NCI-H2171 (cell line): Measurements from ENCODE around the gene FDPS.
"Not testable (repeated sequence)": the region's sequence is repeated elsewhere in the genome, so short reads cannot be mapped to it uniquely, and the experiment has no call there.

Experiments
- DNase-seq: peaks from one replicate; lab custom pipeline; 2025; lab: John Stamatoyannopoulos, UW

FDPS gene

DNA sequence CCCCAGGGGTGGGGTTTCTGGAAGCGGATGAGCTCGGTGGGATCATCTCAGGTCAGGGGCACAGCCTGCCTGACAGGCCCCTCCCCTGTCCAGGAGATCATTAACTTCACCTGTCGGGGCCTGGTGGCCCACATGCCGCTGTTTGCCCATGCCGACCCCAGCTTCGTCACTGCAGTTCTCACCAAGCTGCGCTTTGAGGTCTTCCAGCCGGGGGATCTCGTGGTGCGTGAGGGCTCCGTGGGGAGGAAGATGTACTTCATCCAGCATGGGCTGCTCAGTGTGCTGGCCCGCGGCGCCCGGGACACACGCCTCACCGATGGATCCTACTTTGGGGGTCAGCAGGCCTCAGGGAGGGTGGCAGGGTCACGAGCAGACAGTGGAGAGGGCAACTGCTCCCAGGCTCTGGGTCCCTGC lies 23.0 kb upstream of the FDPS start:
- no peak for DNase-seq

- no peak for DNase-seq
Measured at GRCh38 chr1:155286544-155286943, 22.1 kb upstream of the FDPS start.

DNA sequence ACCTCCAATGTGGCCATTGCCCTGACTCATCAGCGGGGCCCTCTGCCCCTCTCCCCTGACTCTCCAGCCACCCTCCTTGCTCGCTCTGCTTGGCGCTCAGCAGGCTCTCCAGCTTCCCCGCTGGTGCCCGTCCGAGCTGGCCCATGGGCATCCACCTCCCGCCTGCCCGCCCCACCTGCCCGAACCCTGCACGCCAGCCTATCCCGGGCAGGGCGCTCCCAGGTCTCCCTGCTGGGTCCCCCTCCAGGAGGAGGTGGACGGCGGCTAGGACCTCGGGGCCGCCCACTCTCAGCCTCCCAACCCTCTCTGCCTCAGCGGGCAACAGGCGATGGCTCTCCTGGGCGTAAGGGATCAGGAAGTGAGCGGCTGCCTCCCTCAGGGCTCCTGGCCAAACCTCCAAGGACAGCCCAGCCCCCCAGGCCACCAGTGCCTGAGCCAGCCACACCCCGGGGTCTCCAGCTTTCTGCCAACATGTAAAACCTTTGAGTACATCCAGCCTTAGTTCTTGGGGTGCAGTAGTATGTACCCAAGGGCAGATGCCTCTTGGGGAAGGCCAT lies 20.6 kb upstream of the FDPS start:
- DNase-seq: no peak

GRCh38 chr1:155291006-155291405 lies 17.7 kb upstream of the FDPS start:
- DNase-seq: not testable (repeated sequence)

DNA sequence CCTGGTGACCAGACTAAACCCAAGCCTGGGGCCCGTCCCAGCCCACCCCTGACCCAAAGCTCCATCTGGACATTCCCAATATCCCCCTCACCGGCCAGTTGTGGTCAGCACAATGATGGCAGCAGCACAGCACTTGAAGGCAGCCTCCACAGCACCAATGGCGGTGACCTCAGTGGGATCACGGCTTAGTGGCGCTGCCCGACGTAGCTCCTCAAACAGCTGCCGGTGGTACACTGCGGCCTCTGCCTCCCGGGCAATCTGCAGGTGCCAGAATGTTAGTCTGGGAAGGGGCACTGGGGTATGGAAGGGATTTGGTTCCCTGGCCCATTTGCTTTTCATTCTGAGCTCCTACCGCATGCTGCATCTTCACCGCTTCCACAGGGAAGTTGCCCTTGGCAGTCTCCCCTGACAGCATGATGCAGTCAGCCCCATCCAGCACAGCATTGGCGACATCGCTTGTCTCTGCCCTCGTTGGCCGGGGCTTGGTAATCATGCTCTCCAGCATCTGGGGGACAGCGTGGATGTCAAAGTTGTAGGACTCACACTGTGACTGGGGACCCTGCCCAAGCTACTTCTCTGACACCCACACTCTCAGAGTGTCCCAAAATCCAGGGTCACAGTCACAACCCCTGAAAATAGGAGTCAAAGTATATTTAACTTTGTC lies 15.4 kb upstream of the FDPS start:
- no peak for DNase-seq

DNA sequence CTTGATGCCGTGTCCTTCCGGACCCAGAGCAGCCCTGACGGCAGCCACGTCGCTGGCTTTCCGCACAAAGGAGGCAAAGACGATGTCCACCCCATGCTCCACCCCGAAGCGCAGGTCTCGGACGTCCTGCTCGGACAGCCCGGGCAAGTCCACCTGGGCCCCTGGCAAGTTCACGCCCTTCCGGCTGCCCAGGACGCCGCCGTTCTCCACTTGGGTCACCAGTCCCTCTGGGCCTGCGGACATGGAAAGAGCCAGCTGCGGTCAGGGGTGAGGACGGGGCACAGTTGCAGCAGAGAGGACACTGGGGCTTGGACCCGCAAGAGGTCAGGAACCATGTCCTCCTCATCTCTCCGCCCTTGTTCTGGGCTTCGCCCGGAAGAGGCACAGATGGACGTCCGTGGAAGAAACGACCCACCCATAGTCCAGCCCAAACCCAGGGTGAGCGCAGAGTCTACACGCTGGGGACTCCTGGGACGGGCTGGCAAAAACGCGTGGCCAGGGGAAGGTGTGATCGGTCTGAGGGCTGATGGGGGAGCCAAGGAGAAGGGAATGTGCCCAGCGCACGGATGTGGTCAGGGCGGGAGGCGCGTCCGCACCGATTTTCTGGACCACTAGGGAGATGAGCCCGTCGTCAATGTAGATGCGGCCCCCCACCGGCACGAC lies 14.0 kb upstream of the FDPS start:
- DNase-seq: no peak

DNA sequence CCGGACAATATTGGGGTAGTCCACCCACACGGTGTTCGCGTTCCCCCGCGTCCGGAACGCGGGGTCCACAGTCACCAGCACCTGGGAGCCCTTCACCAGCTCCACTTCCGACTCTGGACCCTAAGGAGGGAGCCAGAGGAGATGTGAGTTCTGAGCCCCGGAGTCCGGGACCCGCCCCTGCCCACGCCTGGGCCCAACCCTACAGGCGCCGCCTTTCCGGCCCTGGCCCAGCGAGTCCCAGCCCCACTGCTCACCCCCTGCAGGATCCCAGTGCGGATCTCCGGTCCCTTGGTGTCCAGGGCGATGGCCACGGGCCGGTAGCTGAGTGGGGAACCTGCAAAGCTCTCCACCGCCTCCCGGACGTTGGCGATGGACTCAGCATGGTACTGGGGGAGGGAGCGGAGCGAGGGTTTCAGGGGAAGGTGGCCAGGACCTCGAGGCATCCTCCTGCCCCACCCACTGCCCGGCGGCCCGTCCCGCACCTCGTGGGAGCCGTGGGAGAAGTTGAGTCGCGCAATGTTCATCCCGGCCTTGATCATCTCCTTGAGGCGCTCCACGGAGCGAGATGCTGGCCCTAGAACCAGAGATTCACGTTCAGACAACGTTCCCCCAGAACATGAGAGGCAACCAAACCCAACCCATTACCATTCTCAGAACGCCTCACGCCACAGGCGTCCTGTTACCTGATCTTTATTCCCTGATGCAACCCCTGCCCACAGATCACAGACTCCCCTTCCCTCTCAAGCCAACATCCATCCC lies 13.3 kb upstream of the FDPS start:
- no peak for DNase-seq

DNA sequence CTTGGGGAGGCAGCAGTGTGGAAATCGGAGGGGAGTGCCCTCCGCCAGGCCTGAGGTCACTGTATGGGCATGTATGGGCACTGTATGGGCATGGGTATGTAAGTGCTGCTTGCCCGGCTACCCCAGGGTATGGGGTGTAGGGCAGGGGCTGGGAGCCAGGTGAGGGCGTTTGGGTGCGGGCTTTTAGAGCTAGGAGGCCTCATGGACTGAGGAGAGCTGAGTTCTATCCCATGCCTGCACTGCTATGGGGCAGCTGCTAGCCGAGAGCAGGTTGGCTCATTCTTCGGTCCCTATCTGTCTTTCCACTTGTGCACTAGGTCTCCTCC lies 12.8 kb upstream of the FDPS start:
- no peak for DNase-seq

- DNase-seq: no peak
Measured at GRCh38 chr1:155296661-155297060, 12.0 kb upstream of the FDPS start.

GRCh38 chr1:155297384-155297783 lies 11.3 kb upstream of the FDPS start:
- DNase-seq: no peak

- DNase-seq: no peak
Measured at GRCh38 chr1:155300024-155300423, 8.6 kb upstream of the FDPS start.

GRCh38 chr1:155300553-155301329 lies 7.9 kb upstream of the FDPS start:
- no peak for DNase-seq

DNA sequence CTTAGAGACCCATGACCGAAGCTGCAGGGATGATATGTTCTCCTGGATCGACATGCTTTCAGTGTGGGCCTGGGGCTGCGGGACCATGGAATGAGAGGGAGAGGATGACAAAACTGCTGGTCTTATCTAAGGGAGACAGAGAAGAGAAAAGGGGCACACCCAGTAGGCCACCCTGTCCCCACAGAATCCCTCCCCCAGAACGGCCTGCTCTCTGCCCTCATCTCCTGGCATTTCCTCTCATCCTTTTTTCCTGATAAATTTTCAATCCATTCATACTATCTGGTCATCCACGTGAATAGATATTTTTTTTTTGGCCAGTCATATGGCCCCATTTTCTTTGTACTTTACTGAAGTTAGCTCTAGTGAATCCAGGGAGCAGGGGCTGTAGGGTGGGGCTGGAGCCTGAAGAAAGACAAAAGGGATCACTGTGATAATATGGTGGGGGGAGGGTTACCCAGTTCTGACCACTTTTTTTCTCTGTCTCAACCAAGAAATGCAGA lies 7.3 kb upstream of the FDPS start, which contains the start of gene PKLR:
Gene PKLR, minus strand, starts transcription at position 97 of the 500 bp plus-strand sequence. Its CDS starts 43 bp downstream, at position 54.
- no peak for DNase-seq

GRCh38 chr1:155304558-155305063 lies 4.1 kb upstream of the FDPS start:
- no peak for DNase-seq

GRCh38 chr1:155305881-155306391 lies 2.7 kb upstream of the FDPS start:
- DNase-seq: no peak

DNA sequence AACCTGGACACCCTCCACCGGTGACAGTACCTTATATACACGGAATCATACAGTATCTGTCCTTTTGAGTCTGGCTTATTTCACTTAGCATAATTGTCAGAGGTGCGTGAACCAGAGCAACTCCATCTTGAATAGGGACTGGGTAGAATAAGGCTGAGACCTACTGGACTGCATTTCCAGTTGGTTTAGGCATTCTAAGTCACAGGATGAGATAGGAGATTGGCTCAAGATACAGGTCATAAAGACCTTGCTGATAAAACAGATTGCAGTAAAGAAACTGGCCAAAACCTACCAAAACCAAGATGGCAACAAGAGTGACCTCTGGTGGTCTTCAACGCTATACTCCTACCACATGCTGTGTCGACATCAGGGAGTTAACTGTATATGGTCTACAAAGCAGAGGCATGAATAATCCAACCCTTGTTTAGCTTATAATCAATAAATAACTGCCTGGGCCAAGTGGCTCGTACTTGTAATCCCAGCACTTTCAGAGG lies 1.4 kb upstream of the FDPS start:
- DNase-seq: no peak

DNA sequence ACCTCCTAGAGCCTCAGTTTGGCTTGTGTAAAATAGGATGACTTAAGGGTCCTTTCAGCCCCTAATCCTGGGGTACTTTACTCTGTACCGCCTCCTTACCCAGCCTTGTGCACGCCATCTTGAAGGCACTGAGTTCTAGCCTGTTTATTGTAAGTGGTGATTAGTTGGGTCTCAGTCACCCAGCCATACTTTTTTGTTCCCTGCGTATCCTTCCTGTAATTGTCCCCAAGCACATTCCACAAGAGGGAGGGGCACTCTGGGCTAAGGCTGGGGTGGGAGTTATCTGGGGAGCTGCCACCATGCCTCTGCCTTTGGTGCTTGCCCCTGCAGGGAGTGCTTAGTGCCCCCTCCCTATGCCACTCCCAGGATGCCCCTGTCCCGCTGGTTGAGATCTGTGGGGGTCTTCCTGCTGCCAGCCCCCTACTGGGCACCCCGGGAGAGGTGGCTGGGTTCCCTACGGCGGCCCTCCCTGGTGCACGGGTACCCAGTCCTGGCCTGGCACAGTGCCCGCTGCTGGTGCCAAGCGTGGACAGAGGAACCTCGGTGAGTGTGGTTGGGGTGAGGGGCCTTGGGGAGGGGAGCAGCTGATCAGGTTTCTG lies 856 bp downstream of the FDPS start:
- no peak for DNase-seq

GRCh38 chr1:155313261-155313660 lies 4.6 kb downstream of the FDPS start:
- no peak for DNase-seq

GRCh38 chr1:155316922-155317321 lies 8.3 kb downstream of the FDPS start:
- no peak for DNase-seq

- DNase-seq: no peak
Measured at GRCh38 chr1:155318082-155318481, 9.4 kb downstream of the FDPS start.

DNA sequence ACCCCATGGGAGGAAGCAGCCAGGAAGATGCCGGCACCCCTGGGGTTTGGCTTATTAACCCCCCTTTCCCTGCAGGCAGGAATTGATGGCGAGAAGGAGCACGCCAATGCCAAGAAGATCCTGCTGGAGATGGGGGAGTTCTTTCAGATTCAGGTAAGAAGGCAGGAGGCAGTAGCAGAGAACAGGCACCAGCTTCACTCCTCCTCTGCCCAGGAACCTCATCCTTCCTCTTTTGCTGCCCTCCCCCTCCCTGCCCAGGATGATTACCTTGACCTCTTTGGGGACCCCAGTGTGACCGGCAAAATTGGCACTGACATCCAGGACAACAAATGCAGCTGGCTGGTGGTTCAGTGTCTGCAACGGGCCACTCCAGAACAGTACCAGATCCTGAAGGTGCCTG lies 10.9 kb downstream of the FDPS start:
- DNase-seq: no peak
